ENCODE data around the gene FAM221A.

The FAM221A gene

DNA sequence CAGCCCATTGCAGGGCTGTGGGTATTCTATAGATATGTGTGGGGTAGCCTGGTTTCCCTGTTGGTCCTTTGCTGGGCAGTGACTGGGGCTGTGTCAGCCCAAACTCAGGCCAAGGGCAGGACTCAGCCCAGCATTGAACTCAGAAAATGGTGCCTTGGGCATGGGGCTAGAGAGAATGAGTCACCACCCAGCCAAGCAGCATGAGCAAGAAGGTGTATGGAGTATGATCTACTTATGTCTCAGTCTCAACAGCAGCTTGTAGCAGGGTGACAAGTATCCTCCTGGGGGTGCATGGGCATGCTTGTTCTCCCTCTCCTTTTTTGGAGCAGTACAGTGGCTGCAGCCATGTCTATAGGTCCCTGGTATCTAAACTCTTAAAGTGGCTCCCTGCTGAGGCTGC, 62.1 kb downstream of the FAM221A start:
- no peak for TF ChIP-seq CTCF (IDR thresholded peaks at IDR 0.05; ENCODE audit: borderline replicate concordance, extremely low read depth, low read length, poor library complexity, severe bottlenecking)
- no peak for TF ChIP-seq EZH2 (IDR thresholded peaks at IDR 0.05; ENCODE audit: borderline replicate concordance, low read depth, low read length, severe bottlenecking)
- Histone ChIP-seq H2AFZ (ENCODE audit: low read depth, low read length) (no peak overlapping the region), H3K4me2 (ENCODE audit: insufficient read depth, low read length) (no peak overlapping the region), H4K20me1 (ENCODE audit: insufficient read depth, low read length) (no peaks in the 10 kb centered on the region), H3K27ac (ENCODE audit: low read length) (no peak overlapping the region), H3K4me3 (ENCODE audit: low read depth in 1 of 2, low read length in 2 of 2) (no peak overlapping the region), H3K79me2 (ENCODE audit: insufficient read depth, low read length) (no peaks in the 10 kb centered on the region), H3K36me3 (ENCODE audit: insufficient read depth, low read length) (no peaks in the 10 kb centered on the region), H3K4me1 (ENCODE audit: insufficient read depth, low read length) (no peaks in the 10 kb centered on the region), H3K27me3 (ENCODE audit: insufficient read depth, low read length, poor library complexity) (no peaks in the 10 kb centered on the region), H3K9me3 (ENCODE audit: insufficient read depth, low read length, severe bottlenecking) (peaks cover 6% of the 10 kb centered on the region), H3K9ac (ENCODE audit: low read depth, low read length) (no peak overlapping the region)
- no peak for DNase-seq
- no peak for ATAC-seq (ENCODE audit: insufficient read depth, low read depth)

- Histone ChIP-seq H3K9me3 (ENCODE audit: insufficient read depth, low read length, severe bottlenecking) (peaks cover 6% of the 10 kb centered on the region), H3K4me1 (ENCODE audit: insufficient read depth, low read length) (no peaks in the 10 kb centered on the region), H2AFZ (ENCODE audit: low read depth, low read length) (no peak overlapping the region), H3K4me3 (ENCODE audit: low read depth in 1 of 2, low read length in 2 of 2) (no peak overlapping the region), H3K79me2 (ENCODE audit: insufficient read depth, low read length) (no peaks in the 10 kb centered on the region), H3K27ac (ENCODE audit: low read length) (no peak overlapping the region), H3K36me3 (ENCODE audit: insufficient read depth, low read length) (no peaks in the 10 kb centered on the region), H3K9ac (ENCODE audit: low read depth, low read length) (no peak overlapping the region), H4K20me1 (ENCODE audit: insufficient read depth, low read length) (no peaks in the 10 kb centered on the region), H3K4me2 (ENCODE audit: insufficient read depth, low read length) (no peak overlapping the region), H3K27me3 (ENCODE audit: insufficient read depth, low read length, poor library complexity) (no peaks in the 10 kb centered on the region)
- no peak for TF ChIP-seq CTCF (IDR thresholded peaks at IDR 0.05; ENCODE audit: borderline replicate concordance, extremely low read depth, low read length, poor library complexity, severe bottlenecking)
- TF ChIP-seq EZH2 (IDR thresholded peaks at IDR 0.05; ENCODE audit: borderline replicate concordance, low read depth, low read length, severe bottlenecking): no peak
- ATAC-seq (ENCODE audit: insufficient read depth, low read depth) (no peak), DNase-seq (no peak)
Observed at GRCh38 chr7:23743226-23743625, 63.2 kb downstream of the FAM221A start.

DNA sequence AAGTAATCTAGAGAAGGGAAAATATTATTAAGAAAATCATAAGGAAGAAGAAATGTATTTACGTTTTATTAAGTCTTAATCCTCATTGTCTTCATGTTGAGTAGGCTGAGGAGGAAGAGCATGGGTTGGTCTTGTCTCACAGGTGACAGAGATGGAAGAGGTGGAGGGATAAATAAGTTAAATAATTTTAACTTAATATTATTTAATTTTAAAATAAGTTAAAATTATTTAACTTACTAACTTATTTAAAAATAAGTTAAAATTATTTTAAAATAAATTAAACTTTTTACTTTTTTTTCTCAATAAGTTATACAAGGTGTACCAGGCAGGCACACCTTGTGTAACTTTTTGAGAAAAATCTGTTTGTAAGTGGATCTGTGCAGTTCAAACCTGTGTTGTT, 66.6 kb downstream of the FAM221A start:
- Histone ChIP-seq H3K4me1 (ENCODE audit: insufficient read depth, low read length) (no peaks in the 10 kb centered on the region), H4K20me1 (ENCODE audit: insufficient read depth, low read length) (no peaks in the 10 kb centered on the region)
- ATAC-seq (ENCODE audit: insufficient read depth, low read depth): no peak

More for the DNA sequence above, 66.6 kb downstream of the FAM221A start:
- no peaks in the 10 kb centered on the region for H3K36me3 ChIP-seq (ENCODE audit: insufficient read depth, low read length)
- H3K4me3 ChIP-seq (ENCODE audit: low read depth in 1 of 2, low read length in 2 of 2): no peak overlapping the region
- H3K4me2 ChIP-seq (ENCODE audit: insufficient read depth, low read length): no peak overlapping the region
- H3K27ac ChIP-seq (ENCODE audit: low read length): no peak overlapping the region
- no peak for TF ChIP-seq EZH2 (IDR thresholded peaks at IDR 0.05; ENCODE audit: borderline replicate concordance, low read depth, low read length, severe bottlenecking)
- no peak for TF ChIP-seq CTCF (IDR thresholded peaks at IDR 0.05; ENCODE audit: borderline replicate concordance, extremely low read depth, low read length, poor library complexity, severe bottlenecking)
- no peak overlapping the region for H3K9ac ChIP-seq (ENCODE audit: low read depth, low read length)
- H2AFZ ChIP-seq (ENCODE audit: low read depth, low read length): no peak overlapping the region
- no peak for DNase-seq
- peaks cover 6% of the 10 kb centered on the region for H3K9me3 ChIP-seq (ENCODE audit: insufficient read depth, low read length, severe bottlenecking)
- H3K79me2 ChIP-seq (ENCODE audit: insufficient read depth, low read length): no peaks in the 10 kb centered on the region
- no peaks in the 10 kb centered on the region for H3K27me3 ChIP-seq (ENCODE audit: insufficient read depth, low read length, poor library complexity)

All from DND-41 (cell line).